SK-N-SH (cell line): Measurements from ENCODE around the gene ARHGAP44. TPM values are rescaled to one million over a fixed set of nuclear protein-coding genes. Genes with fewer than 3 reads are reported as not detected.

Experiments
- CTCF ChIA-PET: fragments of 300-600, 350-600 bp; formaldehyde crosslinking; extraction: SDS; loops from one replicate; lab custom pipeline; 2021; lab: Yijun Ruan, JAX
- POLR2A ChIA-PET: fragments of 350-600 bp; sonication (Branson Sonifier 250); formaldehyde crosslinking; extraction: SDS; loops from one replicate; lab custom pipeline; 2020; ENCODE audit warnings: antibody characterized with exemption, inconsistent platforms; lab: Yijun Ruan, JAX
- DNase-seq: peaks from one replicate; pipeline ENCODE4 v3.0.0; 2012
- H2AFZ ChIP-seq: fragments of 200-600 bp; sonication (generic); 2 replicates; pipeline ENCODE4 v1.8.1; 2016; ENCODE audit warnings: antibody characterized with exemption, mild to moderate bottlenecking, low read depth
- H3F3A ChIP-seq: fragments of 200-600 bp; sonication (generic); replicated peaks from 2 replicates; pipeline ENCODE3; 2016; ENCODE audit warnings: antibody characterized with exemption, mild to moderate bottlenecking; ENCODE audit not compliant: insufficient read depth
- H3K27ac ChIP-seq, 2 experiments: fragments of 200-500 bp in 1 of 2; fragments of 200-600 bp in 1 of 2; sonication (Bioruptor generic) in 1 of 2; sonication (generic), shearing (Covaris generic) in 1 of 2; 2 replicates each; pipeline versions ENCODE4 v1.5.1 to v1.6.1; 2014 to 2016; ENCODE audit warnings: low read depth in 2 of 2, inconsistent platforms in 1 of 2, low read length in 1 of 2, mild to moderate bottlenecking in 1 of 2, mixed read lengths in 1 of 2
- H3K27me3 ChIP-seq: fragments of 200-600 bp; sonication (generic), shearing (Covaris generic); 2 replicates; pipeline ENCODE4 v1.6.1; 2016; ENCODE audit warnings: mixed run types; ENCODE audit not compliant: insufficient read depth
- H3K36me3 ChIP-seq, 2 experiments: fragments of 200-500 bp in 1 of 2; fragments of 200-600 bp in 1 of 2; sonication (Bioruptor generic) in 1 of 2; sonication (generic) in 1 of 2; replicated peaks in 1 of 2; 2 replicates each; pipeline versions ENCODE3 to v1.5.1; 2014 to 2016; ENCODE audit warnings: low read length in 1 of 2, mild to moderate bottlenecking in 1 of 2; ENCODE audit not compliant: insufficient read depth in 2 of 2, control insufficient read depth in 1 of 2
- H3K4me1 ChIP-seq, 2 experiments: fragments of 200-500 bp in 1 of 2; fragments of 200-600 bp in 1 of 2; sonication (Bioruptor generic) in 1 of 2; sonication (generic), shearing (Covaris generic) in 1 of 2; 2 replicates each; pipeline versions ENCODE4 v1.5.1 to v1.6.1; 2014 to 2016; ENCODE audit warnings: low read depth in 1 of 2, low read length in 1 of 2, mixed run types in 1 of 2; ENCODE audit not compliant: insufficient read depth in 2 of 2, control insufficient read depth in 1 of 2
- H3K4me2 ChIP-seq: fragments of 200-600 bp; sonication (generic), shearing (Covaris generic); 2 replicates; pipeline ENCODE4 v1.6.1; 2017; ENCODE audit warnings: mixed run types
- H3K4me3 ChIP-seq, 2 experiments: fragments of 200-500 bp in 1 of 2; fragments of 200-600 bp in 1 of 2; sonication (Bioruptor generic) in 1 of 2; sonication (generic), shearing (Covaris generic) in 1 of 2; 2 replicates each; pipeline versions ENCODE4 v1.5.1 to v1.8.1; 2014 to 2016; ENCODE audit warnings: low read depth in 2 of 2, inconsistent platforms in 1 of 2, low read length in 1 of 2, mild to moderate bottlenecking in 1 of 2, mixed read lengths in 1 of 2, moderate library complexity in 1 of 2
- H3K79me2 ChIP-seq: fragments of 200-600 bp; sonication (generic); 2 replicates; pipeline ENCODE4 v1.8.1; 2017; ENCODE audit warnings: mild to moderate bottlenecking; ENCODE audit not compliant: insufficient read depth
- H3K9ac ChIP-seq: fragments of 200-600 bp; sonication (generic); 2 replicates; pipeline ENCODE4 v1.6.1; 2017; ENCODE audit warnings: mixed run types
- H3K9me2 ChIP-seq: fragments of 200-600 bp; sonication (generic); 2 replicates; pipeline ENCODE4 v1.6.1; 2017; ENCODE audit warnings: mixed run types
- H3K9me3 ChIP-seq: fragments of 200-600 bp; sonication (generic); 2 replicates; pipeline ENCODE4 v1.6.1; 2017; ENCODE audit warnings: mixed run types, mild to moderate bottlenecking, moderate library complexity
- H4K20me1 ChIP-seq: fragments of 200-600 bp; sonication (generic); 2 replicates; pipeline ENCODE4 v1.6.1; 2017; ENCODE audit warnings: mild to moderate bottlenecking, mixed run types; ENCODE audit not compliant: insufficient read depth
- ELF1 ChIP-seq: IDR thresholded peaks from 2 replicates; pipeline ENCODE4 v1.4.0; 2012
- EP300 ChIP-seq, 2 experiments: IDR thresholded peaks; 2 replicates each; pipeline versions ENCODE4 v1.4.0 to v1.6.1; 2012; ENCODE audit warnings: borderline replicate concordance in 1 of 2, low read depth in 1 of 2, low read length in 1 of 2
- EZH2phosphoT487 ChIP-seq: fragments of 200-600 bp; sonication (generic); IDR thresholded peaks from 2 replicates; pipeline ENCODE4 v1.6.1; 2017; ENCODE audit warnings: low read depth, mixed run types, mild to moderate bottlenecking, antibody characterized with exemption, moderate library complexity, borderline replicate concordance
- FOXJ3 ChIP-seq: sonication (generic); formaldehyde crosslinking; IDR thresholded peaks from 2 replicates; pipeline ENCODE4 v1.5.1; 2020; ENCODE audit warnings: mild to moderate bottlenecking, missing genetic modification reagents
- FOXM1 ChIP-seq: IDR thresholded peaks from 2 replicates; pipeline ENCODE4 v1.4.0; 2012; ENCODE audit warnings: low read depth, mild to moderate bottlenecking
- GABPA ChIP-seq: IDR thresholded peaks from 2 replicates; pipeline ENCODE4 v1.4.0; 2012; ENCODE audit warnings: low read depth, mild to moderate bottlenecking
- GATA2 ChIP-seq: sonication (generic); formaldehyde crosslinking; IDR thresholded peaks from 2 replicates; pipeline ENCODE4 v1.5.0; 2020; ENCODE audit warnings: mild to moderate bottlenecking, missing genetic modification reagents
- MXI1 ChIP-seq: IDR thresholded peaks from 2 replicates; pipeline ENCODE4 v1.6.1; 2012; ENCODE audit warnings: mild to moderate bottlenecking, low read depth, low read length, improper control_type of control experiment
- NRF1 ChIP-seq: IDR thresholded peaks from 2 replicates; pipeline ENCODE4 v1.6.1; 2012; ENCODE audit warnings: low read depth, mild to moderate bottlenecking, low read length
- RAD21 ChIP-seq: IDR thresholded peaks from 2 replicates; pipeline ENCODE4 v1.6.1; 2012; ENCODE audit warnings: mild to moderate bottlenecking, low read length
- RCOR1 ChIP-seq: fragments of 150-350 bp; IDR thresholded peaks from 2 replicates; pipeline ENCODE4 v1.6.1; 2017; ENCODE audit warnings: antibody characterized with exemption, low read length
- RFX5 ChIP-seq: IDR thresholded peaks from 2 replicates; pipeline ENCODE4 v1.6.1; 2012; ENCODE audit warnings: mild to moderate bottlenecking, improper control_type of control experiment, low read length
- RXRA ChIP-seq: IDR thresholded peaks from 2 replicates; pipeline ENCODE4 v1.4.0; 2012; ENCODE audit warnings: low read depth, mild to moderate bottlenecking, borderline replicate concordance
- SMC3 ChIP-seq: IDR thresholded peaks from 2 replicates; pipeline ENCODE4 v1.6.1; 2012; ENCODE audit warnings: low read depth, low read length, improper control_type of control experiment
- WGBS: methylation state at CpG from one replicate; pipeline ENCODE4 v1.1.6; 2017; ENCODE audit warnings: low lambda C conversion rate; 5-methylcytosine and 5-hydroxymethylcytosine counted together
- polyA plus RNA-seq, 3 experiments: library from polyadenylated mRNA; depleted of rRNA; stranded (reverse); fragments of >200 nt; gene quantifications; 2 replicates each; pipeline ENCODE4 v1.2.3, GENCODE V29; 2012
- TF ChIP-seq, protein P1 (sequence below): IDR thresholded peaks from 2 replicates; pipeline ENCODE4 v1.6.1; 2012; ENCODE audit warnings: mild to moderate bottlenecking, low read depth, low read length, moderate library complexity
- TF ChIP-seq, protein P2 (sequence below): IDR thresholded peaks from 2 replicates; pipeline ENCODE4 v1.4.0; 2012; ENCODE audit warnings: low read depth, borderline replicate concordance
- TF ChIP-seq, protein P3 (sequence below): IDR thresholded peaks from 2 replicates; pipeline ENCODE4 v1.4.0; 2012; ENCODE audit warnings: low read depth, borderline replicate concordance
- TF ChIP-seq, protein P4 (sequence below): IDR thresholded peaks from 2 replicates; pipeline ENCODE4 v1.4.0; 2012; ENCODE audit warnings: low read depth

Gene ARHGAP44
- polyA plus RNA-seq, 1 of the 3 experiments (the other 2 are of a cell fraction) = 0.28 TPM

DNA sequence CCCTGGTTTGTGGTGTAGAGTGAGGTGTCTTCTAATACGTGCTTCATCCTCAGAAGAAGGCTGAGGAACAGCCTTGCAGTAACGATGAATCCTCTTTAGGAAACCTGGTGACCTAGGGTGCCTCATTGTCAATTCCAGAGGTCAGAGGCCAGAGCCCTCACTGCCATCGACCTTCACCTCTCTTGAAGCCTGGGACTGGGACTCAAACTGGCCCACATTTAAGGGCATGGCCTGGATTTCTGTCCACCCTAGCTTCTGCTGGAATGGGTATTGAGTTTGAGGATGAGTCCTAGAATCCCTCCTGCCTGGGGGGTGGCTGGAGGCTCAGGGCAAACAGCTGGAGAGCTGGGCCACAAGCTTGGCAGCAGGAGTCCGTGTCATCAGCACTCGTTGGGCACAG lies 189.9 kb downstream of the ARHGAP44 start:
- Histone ChIP-seq H3F3A (no peaks in the 10 kb centered on the region), H3K36me3 (no peaks in the 10 kb centered on the region), H3K4me1 (no peaks in the 10 kb centered on the region), H3K27ac (no peak overlapping the region), H3K9ac (no peak overlapping the region), H3K4me2 (no peak overlapping the region), H3K79me2 (no peaks in the 10 kb centered on the region), H3K4me3 (no peak overlapping the region), H3K9me2 (no peaks in the 10 kb centered on the region), H2AFZ (no peak overlapping the region), H4K20me1 (no peaks in the 10 kb centered on the region), H3K27me3 (peaks cover 15% of the 10 kb centered on the region; the same call in 1 of the 2 replicates)
- ChIA-PET CTCF (interaction anchor here (2.2 kb wide), 1 partner anchor 23 kb away, joined by 9 read pairs; no protein-coding TSS in a partner anchor), POLR2A (no interaction called here)
- DNase-seq = no peak
- WGBS = 35% methylated on average over 5 of the region's 5 CpGs
- no peak for TF ChIP-seq EZH2phosphoT487
- TF ChIP-seq, all 33 proteins: peak for 0
- no peaks in the 10 kb centered on the region for H3K9me3 ChIP-seq

DNA sequence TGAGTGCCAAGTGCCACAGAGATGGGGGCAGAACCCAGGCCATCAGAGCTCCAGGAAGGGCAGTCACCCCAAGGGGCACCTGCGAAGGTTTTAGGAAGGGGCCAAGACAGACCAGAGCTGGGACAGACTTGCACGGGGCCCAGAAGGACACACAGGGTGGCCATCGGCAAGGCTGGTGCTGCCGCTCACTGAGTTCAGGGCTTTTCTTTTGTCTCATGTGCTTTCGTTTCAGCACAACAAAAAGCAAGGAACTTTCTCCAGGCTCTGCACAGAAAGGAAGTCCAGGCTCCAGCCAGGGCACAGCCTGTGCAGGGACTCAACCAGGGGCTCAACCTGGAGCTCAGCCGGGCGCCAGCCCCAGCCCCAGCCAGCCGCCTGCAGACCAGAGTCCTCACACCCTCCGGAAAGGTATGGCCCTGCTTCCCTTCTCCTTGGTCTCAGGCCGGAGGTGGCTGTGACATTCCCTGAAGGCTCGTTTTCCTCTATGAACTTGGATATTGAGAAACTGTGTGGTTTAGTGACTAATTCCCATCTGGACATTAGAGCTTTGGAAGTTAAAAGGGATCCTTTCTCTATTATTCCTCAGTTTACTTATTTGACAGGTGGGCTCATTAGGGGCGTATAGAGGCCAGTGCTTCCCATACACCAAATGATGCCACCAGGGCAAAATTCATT lies 190.7 kb downstream of the ARHGAP44 start:
- H3K9ac ChIP-seq = no peak overlapping the region
- H3K36me3 ChIP-seq = no peaks in the 10 kb centered on the region
- H3K4me2 ChIP-seq = no peak overlapping the region
- CTCF ChIA-PET = interaction anchor here (1.2 to 2.2 kb wide), 2 partner anchors 23 to 320 kb away, joined by 3 to 9 read pairs; no protein-coding TSS in a partner anchor
- TF ChIP-seq, protein P1, sequence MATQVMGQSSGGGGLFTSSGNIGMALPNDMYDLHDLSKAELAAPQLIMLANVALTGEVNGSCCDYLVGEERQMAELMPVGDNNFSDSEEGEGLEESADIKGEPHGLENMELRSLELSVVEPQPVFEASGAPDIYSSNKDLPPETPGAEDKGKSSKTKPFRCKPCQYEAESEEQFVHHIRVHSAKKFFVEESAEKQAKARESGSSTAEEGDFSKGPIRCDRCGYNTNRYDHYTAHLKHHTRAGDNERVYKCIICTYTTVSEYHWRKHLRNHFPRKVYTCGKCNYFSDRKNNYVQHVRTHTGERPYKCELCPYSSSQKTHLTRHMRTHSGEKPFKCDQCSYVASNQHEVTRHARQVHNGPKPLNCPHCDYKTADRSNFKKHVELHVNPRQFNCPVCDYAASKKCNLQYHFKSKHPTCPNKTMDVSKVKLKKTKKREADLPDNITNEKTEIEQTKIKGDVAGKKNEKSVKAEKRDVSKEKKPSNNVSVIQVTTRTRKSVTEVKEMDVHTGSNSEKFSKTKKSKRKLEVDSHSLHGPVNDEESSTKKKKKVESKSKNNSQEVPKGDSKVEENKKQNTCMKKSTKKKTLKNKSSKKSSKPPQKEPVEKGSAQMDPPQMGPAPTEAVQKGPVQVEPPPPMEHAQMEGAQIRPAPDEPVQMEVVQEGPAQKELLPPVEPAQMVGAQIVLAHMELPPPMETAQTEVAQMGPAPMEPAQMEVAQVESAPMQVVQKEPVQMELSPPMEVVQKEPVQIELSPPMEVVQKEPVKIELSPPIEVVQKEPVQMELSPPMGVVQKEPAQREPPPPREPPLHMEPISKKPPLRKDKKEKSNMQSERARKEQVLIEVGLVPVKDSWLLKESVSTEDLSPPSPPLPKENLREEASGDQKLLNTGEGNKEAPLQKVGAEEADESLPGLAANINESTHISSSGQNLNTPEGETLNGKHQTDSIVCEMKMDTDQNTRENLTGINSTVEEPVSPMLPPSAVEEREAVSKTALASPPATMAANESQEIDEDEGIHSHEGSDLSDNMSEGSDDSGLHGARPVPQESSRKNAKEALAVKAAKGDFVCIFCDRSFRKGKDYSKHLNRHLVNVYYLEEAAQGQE = no peak
- TF ChIP-seq FOXM1 = no peak
- TF ChIP-seq NRF1 = no peak
- TF ChIP-seq SMC3 = no peak
- no peak for TF ChIP-seq EZH2phosphoT487
- TF ChIP-seq RXRA = no peak
- TF ChIP-seq ELF1 = no peak
- TF ChIP-seq, protein P2, sequence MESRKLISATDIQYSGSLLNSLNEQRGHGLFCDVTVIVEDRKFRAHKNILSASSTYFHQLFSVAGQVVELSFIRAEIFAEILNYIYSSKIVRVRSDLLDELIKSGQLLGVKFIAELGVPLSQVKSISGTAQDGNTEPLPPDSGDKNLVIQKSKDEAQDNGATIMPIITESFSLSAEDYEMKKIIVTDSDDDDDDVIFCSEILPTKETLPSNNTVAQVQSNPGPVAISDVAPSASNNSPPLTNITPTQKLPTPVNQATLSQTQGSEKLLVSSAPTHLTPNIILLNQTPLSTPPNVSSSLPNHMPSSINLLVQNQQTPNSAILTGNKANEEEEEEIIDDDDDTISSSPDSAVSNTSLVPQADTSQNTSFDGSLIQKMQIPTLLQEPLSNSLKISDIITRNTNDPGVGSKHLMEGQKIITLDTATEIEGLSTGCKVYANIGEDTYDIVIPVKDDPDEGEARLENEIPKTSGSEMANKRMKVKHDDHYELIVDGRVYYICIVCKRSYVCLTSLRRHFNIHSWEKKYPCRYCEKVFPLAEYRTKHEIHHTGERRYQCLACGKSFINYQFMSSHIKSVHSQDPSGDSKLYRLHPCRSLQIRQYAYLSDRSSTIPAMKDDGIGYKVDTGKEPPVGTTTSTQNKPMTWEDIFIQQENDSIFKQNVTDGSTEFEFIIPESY = no peak
- TF ChIP-seq RCOR1 = no peak
- TF ChIP-seq, protein P3, sequence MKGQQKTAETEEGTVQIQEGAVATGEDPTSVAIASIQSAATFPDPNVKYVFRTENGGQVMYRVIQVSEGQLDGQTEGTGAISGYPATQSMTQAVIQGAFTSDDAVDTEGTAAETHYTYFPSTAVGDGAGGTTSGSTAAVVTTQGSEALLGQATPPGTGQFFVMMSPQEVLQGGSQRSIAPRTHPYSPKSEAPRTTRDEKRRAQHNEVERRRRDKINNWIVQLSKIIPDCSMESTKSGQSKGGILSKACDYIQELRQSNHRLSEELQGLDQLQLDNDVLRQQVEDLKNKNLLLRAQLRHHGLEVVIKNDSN = no peak
- no peak for TF ChIP-seq EP300 (IDR thresholded peaks at IDR 0.05; ENCODE audit: borderline replicate concordance in 1 of 2, low read depth in 1 of 2, low read length in 1 of 2)
- no peak for TF ChIP-seq FOXJ3 (CRISPR knock-in tag)
- TF ChIP-seq, protein P4, sequence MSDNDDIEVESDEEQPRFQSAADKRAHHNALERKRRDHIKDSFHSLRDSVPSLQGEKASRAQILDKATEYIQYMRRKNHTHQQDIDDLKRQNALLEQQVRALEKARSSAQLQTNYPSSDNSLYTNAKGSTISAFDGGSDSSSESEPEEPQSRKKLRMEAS = no peak
- no peak for TF ChIP-seq GATA2 (CRISPR knock-in tag)
- TF ChIP-seq GABPA = no peak
- no peak for TF ChIP-seq RAD21
- no peak for TF ChIP-seq RFX5
- TF ChIP-seq MXI1 = no peak
- H3K9me3 ChIP-seq = no peaks in the 10 kb centered on the region
- 29% methylated on average over 7 of the region's 12 CpGs for WGBS
- no peak for DNase-seq
- no peak overlapping the region for H3K4me3 ChIP-seq
- H2AFZ ChIP-seq = no peak overlapping the region
- H3K4me1 ChIP-seq = no peaks in the 10 kb centered on the region
- H3K27me3 ChIP-seq = peaks cover 15% of the 10 kb centered on the region; the same call in 1 of the 2 replicates
- H3K9me2 ChIP-seq = no peaks in the 10 kb centered on the region
- POLR2A ChIA-PET = interaction anchor here (0.7 kb wide), 1 partner anchor 38 kb away, joined by 3 read pairs; the partner anchor contains the start of gene ELAC2
- H3K27ac ChIP-seq = no peak overlapping the region
- H3F3A ChIP-seq = no peaks in the 10 kb centered on the region
- H3K79me2 ChIP-seq = no peaks in the 10 kb centered on the region
- H4K20me1 ChIP-seq = no peaks in the 10 kb centered on the region
